ENCODE results near the gene ATP8A2. TPM values are rescaled to one million over a fixed set of nuclear protein-coding genes. Genes with fewer than 3 reads are reported as not detected.

The ATP8A2 gene
- total RNA-seq, 1 donor from 2014 or later: 0.16 TPM

DNA sequence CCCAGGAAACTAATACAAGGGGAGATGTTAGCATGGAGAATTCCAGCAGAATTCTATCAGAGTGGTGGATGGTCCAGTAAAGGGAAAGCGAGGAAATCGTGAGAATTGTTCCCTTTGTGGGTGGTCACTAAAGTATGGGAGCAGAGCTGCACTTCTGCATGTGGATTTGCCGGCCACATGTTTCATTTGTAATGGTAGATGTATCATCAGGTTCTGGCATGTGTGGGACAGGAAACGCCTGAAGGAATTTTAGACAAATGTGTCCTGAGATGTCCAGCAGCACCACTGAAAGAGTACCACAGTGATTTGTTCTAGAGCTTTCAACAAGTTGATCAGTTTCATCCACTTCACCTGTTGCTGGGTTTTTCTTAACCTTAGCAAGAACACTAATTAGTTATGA lies 371.6 kb downstream of the ATP8A2 start:
- intact Hi-C loops (cut with micrococcal nuclease): no loop called here
- peaks cover 7% of the 10 kb centered on the region for H3K27me3 Mint-ChIP-seq (ENCODE audit: low read depth)
- H3K9me3 Mint-ChIP-seq: no peaks in the 10 kb centered on the region
- DNase-seq (ENCODE audit: low spot score): no peak
- H3K4me3 Mint-ChIP-seq (ENCODE audit: low read depth): no peak overlapping the region
- no peaks in the 10 kb centered on the region for H3K36me3 Mint-ChIP-seq (ENCODE audit: low read depth)
- H3K27ac Mint-ChIP-seq: no peak overlapping the region
- no peaks in the 10 kb centered on the region for H3K4me1 Mint-ChIP-seq (ENCODE audit: low read depth)

DNA sequence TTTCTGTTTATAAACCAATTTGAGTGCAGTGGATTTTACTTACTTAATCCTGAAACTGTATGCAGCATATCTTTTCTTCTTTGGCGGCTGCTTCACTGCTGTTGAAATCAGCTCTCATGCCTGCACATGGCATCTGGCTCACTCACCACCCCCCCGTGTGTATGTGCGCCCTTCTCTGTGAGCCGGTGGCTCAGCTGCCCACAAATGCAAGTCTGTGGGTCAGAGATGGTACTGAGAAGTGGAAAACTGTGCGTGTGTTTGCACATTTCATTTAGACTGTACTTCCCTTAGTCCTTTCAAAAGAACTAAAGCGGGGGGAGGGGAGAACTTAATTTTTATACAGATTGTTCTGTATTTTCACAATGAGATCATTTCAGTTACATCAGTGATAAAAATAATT lies 372.4 kb downstream of the ATP8A2 start:
- no peaks in the 10 kb centered on the region for H3K36me3 Mint-ChIP-seq (ENCODE audit: low read depth)

DNA sequence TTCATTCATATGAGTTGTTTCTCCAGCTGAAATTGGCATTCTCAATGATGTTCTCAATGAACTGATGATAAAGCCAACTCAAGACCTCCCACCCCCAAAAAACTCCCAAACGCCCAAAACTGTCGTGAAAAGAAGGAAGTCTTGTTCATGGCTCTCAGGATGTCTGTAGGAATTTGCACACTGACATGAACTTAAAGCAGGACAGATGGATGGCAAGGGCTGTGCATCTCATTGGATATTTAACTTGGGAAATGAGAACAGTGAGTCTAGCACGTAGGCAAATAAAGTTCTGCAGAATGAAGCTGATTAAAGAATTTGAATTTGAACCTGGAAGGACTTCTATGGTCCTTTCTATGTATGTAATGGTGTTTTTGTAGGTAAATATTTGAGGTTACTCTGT lies 374.4 kb downstream of the ATP8A2 start:
- H3K27ac Mint-ChIP-seq: no peak overlapping the region
- no peaks in the 10 kb centered on the region for H3K36me3 Mint-ChIP-seq (ENCODE audit: low read depth)
- H3K4me3 Mint-ChIP-seq (ENCODE audit: low read depth): no peak overlapping the region
- H3K27me3 Mint-ChIP-seq (ENCODE audit: low read depth): peaks cover 7% of the 10 kb centered on the region
- no peaks in the 10 kb centered on the region for H3K9me3 Mint-ChIP-seq
- intact Hi-C loops (cut with micrococcal nuclease): no loop called here
- no peaks in the 10 kb centered on the region for H3K4me1 Mint-ChIP-seq (ENCODE audit: low read depth)
- no peak for DNase-seq (ENCODE audit: low spot score)

More for the DNA sequence above, 372.4 kb downstream of the ATP8A2 start:
- intact Hi-C loops (cut with micrococcal nuclease): no loop called here
- H3K4me1 Mint-ChIP-seq (ENCODE audit: low read depth): no peaks in the 10 kb centered on the region
- H3K9me3 Mint-ChIP-seq: no peaks in the 10 kb centered on the region
- DNase-seq (ENCODE audit: low spot score): no peak
- no peak overlapping the region for H3K27ac Mint-ChIP-seq
- H3K4me3 Mint-ChIP-seq (ENCODE audit: low read depth): no peak overlapping the region
- H3K27me3 Mint-ChIP-seq (ENCODE audit: low read depth): peaks cover 7% of the 10 kb centered on the region

DNA sequence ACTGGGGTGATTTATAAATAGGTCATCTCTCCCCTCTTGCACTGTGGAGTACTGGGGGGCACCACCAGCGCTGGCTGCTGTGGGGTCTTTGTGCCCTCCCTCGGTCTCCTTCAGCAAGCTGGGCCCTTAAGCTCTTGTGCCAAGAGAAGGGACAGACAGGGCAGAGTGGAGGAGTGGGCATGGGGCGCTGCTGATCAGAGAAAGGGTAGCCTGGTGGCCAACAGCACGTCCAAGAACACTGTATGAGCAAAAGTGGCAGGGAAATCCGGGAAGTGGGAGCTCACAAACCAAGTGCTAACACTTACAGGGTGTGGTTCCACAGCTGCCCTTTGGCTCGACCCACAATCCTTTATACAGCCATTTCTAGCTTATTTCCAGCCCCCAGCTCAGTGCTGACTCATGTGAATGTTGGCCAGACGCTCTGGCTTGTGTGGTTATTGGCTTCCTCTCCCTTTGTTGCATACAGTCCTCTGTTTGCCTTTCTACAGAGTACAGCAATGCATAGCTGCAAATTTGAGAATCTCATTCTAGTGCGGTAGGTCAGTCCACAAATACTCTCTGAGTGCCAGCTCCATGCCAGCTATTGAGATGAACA lies 381.3 kb downstream of the ATP8A2 start:
- H3K9me3 Mint-ChIP-seq: no peaks in the 10 kb centered on the region
- no peak overlapping the region for H3K4me3 Mint-ChIP-seq (ENCODE audit: low read depth)
- H3K27me3 Mint-ChIP-seq (ENCODE audit: low read depth): no peaks in the 10 kb centered on the region
- H3K27ac Mint-ChIP-seq: no peak overlapping the region
- H3K36me3 Mint-ChIP-seq (ENCODE audit: low read depth): no peaks in the 10 kb centered on the region
- intact Hi-C loops (cut with micrococcal nuclease): no loop called here
- H3K4me1 Mint-ChIP-seq (ENCODE audit: low read depth): peaks cover 14% of the 10 kb centered on the region
- no peak for DNase-seq (ENCODE audit: low spot score)

DNA sequence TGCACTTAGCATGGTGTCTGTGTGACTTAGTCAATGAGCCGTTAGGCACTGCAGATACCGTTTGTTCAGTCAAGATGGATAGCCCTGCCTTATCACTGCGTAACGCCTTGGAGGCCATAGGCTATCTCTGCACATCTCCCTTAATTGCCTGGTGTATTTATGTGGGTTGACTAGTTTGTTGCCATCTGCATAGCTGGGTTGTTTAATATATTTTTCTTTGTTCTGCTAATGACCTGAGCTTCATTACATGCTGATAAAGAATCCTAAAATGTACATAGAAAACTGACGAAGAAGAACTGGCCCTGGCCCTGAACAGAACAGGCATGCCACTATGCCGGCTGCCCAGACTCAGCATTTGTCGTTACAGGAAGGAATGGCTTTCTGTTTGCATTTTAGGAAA lies 382.2 kb downstream of the ATP8A2 start:
- peaks cover 3% of the 10 kb centered on the region for H3K27me3 Mint-ChIP-seq (ENCODE audit: low read depth)
- H3K4me1 Mint-ChIP-seq (ENCODE audit: low read depth): peaks cover 14% of the 10 kb centered on the region
- H3K36me3 Mint-ChIP-seq (ENCODE audit: low read depth): no peaks in the 10 kb centered on the region
- no peak overlapping the region for H3K4me3 Mint-ChIP-seq (ENCODE audit: low read depth)
- no peak for DNase-seq (ENCODE audit: low spot score)
- H3K9me3 Mint-ChIP-seq: no peaks in the 10 kb centered on the region
- intact Hi-C loops (cut with micrococcal nuclease): no loop called here
- no peak overlapping the region for H3K27ac Mint-ChIP-seq

DNA sequence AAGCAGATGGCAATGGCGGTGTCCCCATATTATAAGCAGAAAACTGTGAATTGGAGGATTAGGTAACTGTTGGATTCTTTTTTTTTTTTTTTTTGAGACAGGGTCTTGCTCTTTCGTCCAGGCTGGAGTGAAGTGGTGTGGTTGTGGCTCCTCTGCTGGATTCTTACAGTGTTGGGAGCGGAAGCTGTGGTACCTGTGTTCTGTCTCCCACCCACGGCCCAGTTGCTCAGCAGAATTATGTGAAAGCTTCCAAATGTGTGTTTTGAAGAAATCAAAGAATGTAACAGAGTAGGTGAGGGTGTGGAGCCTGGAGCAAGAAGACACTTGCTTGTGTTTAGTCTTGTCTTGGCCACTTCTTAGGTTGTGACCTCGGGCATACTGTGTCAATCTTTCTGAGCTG lies 384.5 kb downstream of the ATP8A2 start:
- DNase-seq (ENCODE audit: low spot score): no peak
- Mint-ChIP-seq H3K36me3 (ENCODE audit: low read depth) (no peaks in the 10 kb centered on the region), H3K4me1 (ENCODE audit: low read depth) (peaks cover 14% of the 10 kb centered on the region), H3K27ac (no peak overlapping the region), H3K4me3 (ENCODE audit: low read depth) (no peak overlapping the region), H3K27me3 (ENCODE audit: low read depth) (peaks cover 3% of the 10 kb centered on the region), H3K9me3 (no peaks in the 10 kb centered on the region)
- intact Hi-C loops (cut with micrococcal nuclease): no loop called here

DNA sequence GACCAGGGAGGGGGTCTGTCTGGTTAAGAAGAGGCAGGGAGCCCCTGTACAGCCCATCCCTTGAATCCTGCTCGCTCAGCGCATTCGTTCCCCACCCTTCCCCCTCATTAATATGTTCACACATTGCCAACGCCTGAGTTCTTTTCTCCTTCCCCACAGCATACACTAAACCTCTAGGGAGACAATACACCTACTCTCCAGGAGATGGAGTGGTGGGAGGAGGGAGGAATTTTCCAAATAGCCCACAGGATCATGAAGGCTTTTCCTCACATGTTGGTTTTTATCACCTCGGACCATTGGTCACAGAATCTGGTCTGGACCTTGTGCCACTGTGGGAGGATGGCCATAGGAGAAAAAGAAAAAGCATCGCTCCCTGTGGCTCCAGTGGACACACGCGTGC lies 385.1 kb downstream of the ATP8A2 start:
- DNase-seq (ENCODE audit: low spot score): no peak
- no peak overlapping the region for H3K27ac Mint-ChIP-seq
- H3K36me3 Mint-ChIP-seq (ENCODE audit: low read depth): no peaks in the 10 kb centered on the region
- no peaks in the 10 kb centered on the region for H3K9me3 Mint-ChIP-seq
- H3K4me3 Mint-ChIP-seq (ENCODE audit: low read depth): no peak overlapping the region
- H3K4me1 Mint-ChIP-seq (ENCODE audit: low read depth): peaks cover 14% of the 10 kb centered on the region
- peaks cover 3% of the 10 kb centered on the region for H3K27me3 Mint-ChIP-seq (ENCODE audit: low read depth)
- intact Hi-C loops (cut with micrococcal nuclease): no loop called here

DNA sequence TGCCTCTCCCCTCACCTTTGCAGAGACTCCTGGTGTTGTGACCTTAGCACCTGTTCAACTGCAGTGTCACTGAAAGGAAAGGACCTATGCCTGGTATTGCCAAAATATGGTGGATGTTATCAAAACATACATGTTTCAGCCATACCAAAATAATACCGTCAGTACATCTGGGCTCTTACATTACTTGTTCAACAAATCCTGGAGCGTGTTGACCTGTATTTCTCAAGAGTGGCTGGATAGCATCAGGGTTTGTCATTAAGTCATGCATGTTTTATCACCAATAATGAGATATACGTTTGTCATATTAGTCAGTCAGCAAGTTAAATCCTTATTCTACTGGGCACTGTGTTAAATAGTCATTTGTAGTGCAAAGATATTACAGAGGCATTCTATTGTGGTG lies 389.3 kb downstream of the ATP8A2 start:
- Mint-ChIP-seq H3K4me3 (ENCODE audit: low read depth) (no peak overlapping the region), H3K4me1 (ENCODE audit: low read depth) (peaks cover 16% of the 10 kb centered on the region), H3K9me3 (peaks cover 8% of the 10 kb centered on the region), H3K27me3 (ENCODE audit: low read depth) (peaks cover 3% of the 10 kb centered on the region), H3K36me3 (ENCODE audit: low read depth) (peaks cover 4% of the 10 kb centered on the region), H3K27ac (no peak overlapping the region)
- intact Hi-C loops (cut with micrococcal nuclease): loop anchor here (5.0 kb wide), 1 partner anchor 126 kb away; no protein-coding TSS in a partner anchor
- DNase-seq (ENCODE audit: low spot score): no peak

DNA sequence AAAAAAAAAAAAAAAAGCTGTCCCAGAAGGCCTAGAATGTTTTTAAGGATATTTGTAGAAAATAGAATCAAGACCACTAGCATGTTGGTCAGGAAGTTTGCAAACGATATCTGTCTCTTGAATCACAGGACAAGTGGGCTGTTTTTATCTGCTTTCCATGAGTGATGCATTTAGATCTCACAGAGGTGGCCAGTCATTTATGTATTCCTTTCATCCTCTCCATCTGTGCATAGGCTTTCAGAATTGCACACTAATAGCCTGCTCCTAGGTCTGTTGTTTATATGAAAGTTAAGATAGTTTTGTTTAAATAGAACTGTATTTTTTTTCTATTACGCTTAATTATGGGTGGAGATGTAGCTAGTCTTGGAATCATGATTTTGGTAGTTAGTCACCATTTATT lies 390.5 kb downstream of the ATP8A2 start:
- Mint-ChIP-seq H3K27me3 (ENCODE audit: low read depth) (peaks cover 3% of the 10 kb centered on the region), H3K4me3 (ENCODE audit: low read depth) (no peak overlapping the region), H3K36me3 (ENCODE audit: low read depth) (peaks cover 4% of the 10 kb centered on the region), H3K27ac (peak overlapping the region; percentile 29), H3K9me3 (peaks cover 14% of the 10 kb centered on the region), H3K4me1 (ENCODE audit: low read depth) (peaks cover 16% of the 10 kb centered on the region)
- intact Hi-C loops (cut with micrococcal nuclease): loop anchor here (2.0 to 5.0 kb wide), 2 partner anchors 125 to 139 kb away; no protein-coding TSS in a partner anchor
- no peak for DNase-seq (ENCODE audit: low spot score)

DNA sequence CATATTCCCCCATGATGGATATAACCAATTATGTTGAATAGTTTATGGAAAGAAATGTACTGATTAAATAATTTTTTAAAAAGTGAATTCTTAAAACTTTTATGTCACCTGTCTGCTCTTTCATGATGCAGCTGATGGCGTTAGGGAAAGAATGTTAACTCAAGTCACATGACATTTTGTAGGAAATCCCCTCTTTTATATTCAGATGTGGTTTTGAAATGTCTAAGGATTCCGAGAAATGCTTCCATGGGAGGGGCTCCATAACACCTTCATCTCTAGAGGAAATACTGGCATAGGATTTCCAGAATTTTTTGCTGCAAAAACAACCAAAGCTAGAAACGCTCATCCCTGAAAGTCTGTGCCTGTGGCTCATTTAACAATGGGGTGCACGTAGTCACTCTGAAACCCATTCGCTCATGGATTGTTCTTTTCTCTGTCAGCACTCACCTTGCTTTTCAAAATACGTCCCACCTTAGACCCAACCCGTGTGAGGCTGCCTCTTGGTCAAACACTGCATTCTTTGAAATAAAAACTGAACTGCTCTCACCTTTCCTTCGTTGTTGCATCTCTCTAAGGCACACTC lies 391.1 kb downstream of the ATP8A2 start:
- Mint-ChIP-seq H3K4me1 (ENCODE audit: low read depth) (peaks cover 16% of the 10 kb centered on the region), H3K9me3 (peaks cover 14% of the 10 kb centered on the region), H3K4me3 (ENCODE audit: low read depth) (no peak overlapping the region), H3K36me3 (ENCODE audit: low read depth) (peaks cover 4% of the 10 kb centered on the region), H3K27ac (no peak overlapping the region), H3K27me3 (ENCODE audit: low read depth) (peaks cover 3% of the 10 kb centered on the region)
- DNase-seq (ENCODE audit: low spot score): no peak
- intact Hi-C loops (cut with micrococcal nuclease): loop anchor here (2.0 to 5.0 kb wide), 2 partner anchors 124 to 138 kb away; no protein-coding TSS in a partner anchor

DNA sequence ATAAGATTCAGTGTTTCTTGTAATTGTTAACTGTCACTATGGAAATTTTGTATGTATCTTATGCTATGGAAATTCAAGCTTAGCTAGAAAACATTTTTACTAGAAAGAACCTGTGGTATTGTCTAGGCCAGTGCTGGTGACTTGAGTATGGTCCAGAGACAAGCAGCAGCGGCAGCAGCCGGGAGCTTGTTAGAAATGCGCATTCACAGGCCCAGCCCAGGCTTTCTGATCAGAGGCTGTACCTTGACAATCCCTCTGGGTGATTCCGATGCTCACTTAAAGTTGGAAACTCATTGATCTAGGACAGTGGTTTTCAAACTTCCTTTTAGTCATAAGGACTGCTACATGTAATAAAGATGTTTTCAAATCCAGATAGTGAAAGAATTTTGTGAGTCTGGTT lies 392.6 kb downstream of the ATP8A2 start:
- H3K27ac Mint-ChIP-seq: no peak overlapping the region
- H3K4me1 Mint-ChIP-seq (ENCODE audit: low read depth): peaks cover 16% of the 10 kb centered on the region
- no peaks in the 10 kb centered on the region for H3K27me3 Mint-ChIP-seq (ENCODE audit: low read depth)
- no peak overlapping the region for H3K4me3 Mint-ChIP-seq (ENCODE audit: low read depth)
- H3K9me3 Mint-ChIP-seq: peaks cover 14% of the 10 kb centered on the region
- intact Hi-C loops (cut with micrococcal nuclease): loop anchor here (5.0 kb wide), 1 partner anchor 123 kb away; no protein-coding TSS in a partner anchor
- H3K36me3 Mint-ChIP-seq (ENCODE audit: low read depth): peaks cover 4% of the 10 kb centered on the region
- DNase-seq (ENCODE audit: low spot score): no peak

DNA sequence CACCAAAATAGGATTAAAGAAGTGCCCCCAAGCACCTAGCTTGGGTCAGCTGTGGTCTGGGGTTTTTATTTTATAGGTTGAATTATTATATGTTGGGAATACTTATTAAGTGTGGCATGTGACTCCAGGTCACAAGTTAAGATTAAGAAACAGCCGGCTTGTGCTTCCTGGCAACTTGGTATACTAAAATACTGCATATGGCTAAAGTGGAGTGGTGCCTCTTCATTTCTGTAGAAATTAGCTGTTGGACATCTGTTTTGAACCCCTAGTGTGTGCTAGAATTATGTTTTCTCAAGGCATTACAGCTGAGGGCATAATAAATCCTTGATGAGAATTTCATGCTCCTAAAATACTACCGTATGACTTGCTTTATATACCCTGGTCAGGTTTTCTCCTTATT lies 393.5 kb downstream of the ATP8A2 start:
- H3K27me3 Mint-ChIP-seq (ENCODE audit: low read depth): no peaks in the 10 kb centered on the region
- intact Hi-C loops (cut with micrococcal nuclease): no loop called here

DNA sequence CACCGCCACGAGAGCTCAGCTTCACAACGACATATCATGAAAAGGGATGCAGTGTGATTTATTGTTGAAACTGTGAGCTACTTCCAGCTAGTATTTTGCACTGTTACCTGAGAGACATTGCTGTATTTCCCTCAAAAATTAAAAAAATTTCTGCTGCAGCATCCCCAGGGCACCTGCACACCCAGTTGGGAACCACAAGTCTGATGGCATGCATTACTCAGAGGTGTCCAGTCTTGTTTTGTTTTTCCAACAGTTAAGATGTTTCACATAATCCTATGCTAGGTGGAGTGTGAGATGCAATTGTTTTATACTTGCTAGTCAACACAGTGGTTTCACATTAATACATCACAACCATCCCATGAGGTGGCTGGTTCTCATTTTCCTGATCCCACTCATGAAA lies 394.8 kb downstream of the ATP8A2 start:
- Mint-ChIP-seq H3K27me3 (ENCODE audit: low read depth) (no peaks in the 10 kb centered on the region), H3K4me3 (ENCODE audit: low read depth) (no peak overlapping the region), H3K27ac (no peak overlapping the region), H3K4me1 (ENCODE audit: low read depth) (peaks cover 16% of the 10 kb centered on the region), H3K36me3 (ENCODE audit: low read depth) (peaks cover 4% of the 10 kb centered on the region), H3K9me3 (peaks cover 14% of the 10 kb centered on the region)
- intact Hi-C loops (cut with micrococcal nuclease): no loop called here
- no peak for DNase-seq (ENCODE audit: low spot score)

More for the DNA sequence above, 393.5 kb downstream of the ATP8A2 start:
- H3K4me1 Mint-ChIP-seq (ENCODE audit: low read depth): peaks cover 16% of the 10 kb centered on the region
- peaks cover 4% of the 10 kb centered on the region for H3K36me3 Mint-ChIP-seq (ENCODE audit: low read depth)
- H3K9me3 Mint-ChIP-seq: peaks cover 14% of the 10 kb centered on the region
- no peak overlapping the region for H3K27ac Mint-ChIP-seq
- DNase-seq (ENCODE audit: low spot score): no peak
- H3K4me3 Mint-ChIP-seq (ENCODE audit: low read depth): no peak overlapping the region
